ENCODE data around the gene GUSB.
"Not testable (repeated sequence)": the region's sequence is repeated elsewhere in the genome, so short reads cannot be mapped to it uniquely, and the experiment has no call there.

GRCh38 chr7:66000823-66001417 is 18.9 kb upstream of the GUSB start:
- TF ChIP-seq CTCF, POLR2A (IDR thresholded peaks at IDR 0.05): not testable (repeated sequence)
